ENCODE data around the gene PNMA8C. TPM values are rescaled to one million over a fixed set of nuclear protein-coding genes. Genes with fewer than 3 reads are reported as not detected.

PNMA8C gene
- total and polyA plus RNA-seq, 8 donors: 0.05 to 0.18 TPM; not detected in 6

GRCh38 chr19:46383846-46384245 is 44.9 kb downstream of the PNMA8C start:
- TF ChIP-seq CTCF (IDR thresholded peaks at IDR 0.05): no peak
- no peak for TF ChIP-seq POLR2A (IDR thresholded peaks at IDR 0.05)
- TF ChIP-seq EP300 (IDR thresholded peaks at IDR 0.05): no peak
- no peak for TF ChIP-seq POLR2AphosphoS5 (IDR thresholded peaks at IDR 0.05)
- 67 to 83% (median 75%) methylated on average over 6 to 7 of the region's 7 CpGs for WGBS, 5 donors
- DNase-seq: no peak
- Histone ChIP-seq H3K9me3 (no peaks in the 10 kb centered on the region), H3K4me3 (no peak overlapping the region), H3K27me3 (no peaks in the 10 kb centered on the region), H3K27ac (no peak overlapping the region), H3K36me3 (peaks cover 61 to 99% (median 96%) of the 10 kb centered on the region in 4 donors), H3K4me1 (peaks cover 0 to 6% (median under 1%) of the 10 kb centered on the region in 4 donors)
- intact Hi-C loops (cut with DNase I; ENCODE audit: low total_unique reads): no loop called here

GRCh38 chr19:46383171-46383815 is 45.4 kb downstream of the PNMA8C start:
- TF ChIP-seq POLR2AphosphoS5 (IDR thresholded peaks at IDR 0.05) (no peak), EP300 (IDR thresholded peaks at IDR 0.05) (no peak), POLR2A (IDR thresholded peaks at IDR 0.05) (no peak), CTCF (IDR thresholded peaks at IDR 0.05) (no peak)
- H3K36me3 ChIP-seq: peaks cover 57 to 98% (median 95%) of the 10 kb centered on the region in 4 donors
- peaks cover 0 to 12% (median 4%) of the 10 kb centered on the region in 4 donors for H3K4me1 ChIP-seq
- intact Hi-C loops (cut with DNase I; ENCODE audit: low total_unique reads): no loop called here
- H3K27ac ChIP-seq: no peak overlapping the region
- DNase-seq: no peak
- no peak overlapping the region for H3K4me3 ChIP-seq
- H3K9me3 ChIP-seq: no peaks in the 10 kb centered on the region
- H3K27me3 ChIP-seq: no peaks in the 10 kb centered on the region
- 78 to 87% (median 83%) methylated on average over 22 to 23 of the region's 23 CpGs for WGBS, 5 donors

GRCh38 chr19:46381756-46382345 is 46.9 kb downstream of the PNMA8C start:
- Histone ChIP-seq H3K36me3 (peaks cover 46 to 97% (median 90%) of the 10 kb centered on the region in 4 donors), H3K4me1 (peaks cover 0 to 20% (median 8%) of the 10 kb centered on the region in 4 donors), H3K27ac (no peak overlapping the region), H3K27me3 (no peaks in the 10 kb centered on the region), H3K4me3 (no peak overlapping the region), H3K9me3 (no peaks in the 10 kb centered on the region)
- 89 to 94% (median 90%) methylated on average over 15 of the region's 15 CpGs for WGBS, 5 donors
- DNase-seq: no peak
- intact Hi-C loops (cut with DNase I; ENCODE audit: low total_unique reads): no loop called here
- TF ChIP-seq POLR2A (IDR thresholded peaks at IDR 0.05): no peak
- TF ChIP-seq CTCF (IDR thresholded peaks at IDR 0.05): no peak
- TF ChIP-seq EP300 (IDR thresholded peaks at IDR 0.05): no peak
- no peak for TF ChIP-seq POLR2AphosphoS5 (IDR thresholded peaks at IDR 0.05)

GRCh38 chr19:46381346-46381745 is 47.4 kb downstream of the PNMA8C start:
- no peaks in the 10 kb centered on the region for H3K9me3 ChIP-seq
- H3K4me1 ChIP-seq: peaks cover 0 to 20% (median 8%) of the 10 kb centered on the region in 4 donors
- peaks cover 47 to 97% (median 90%) of the 10 kb centered on the region in 4 donors for H3K36me3 ChIP-seq
- 93 to 98% (median 96%) methylated on average over 2 of the region's 2 CpGs for WGBS, 5 donors
- DNase-seq: no peak
- intact Hi-C loops (cut with DNase I; ENCODE audit: low total_unique reads): no loop called here
- no peak for TF ChIP-seq POLR2A (IDR thresholded peaks at IDR 0.05)
- no peaks in the 10 kb centered on the region for H3K27me3 ChIP-seq
- H3K4me3 ChIP-seq: no peak overlapping the region
- H3K27ac ChIP-seq: no peak overlapping the region

- no peak for DNase-seq
- Histone ChIP-seq H3K27ac (no peak overlapping the region), H3K27me3 (no peaks in the 10 kb centered on the region), H3K4me3 (no peak overlapping the region), H3K36me3 (peaks cover 50 to 97% (median 90%) of the 10 kb centered on the region in 4 donors), H3K9me3 (no peaks in the 10 kb centered on the region), H3K4me1 (peaks cover 0 to 20% (median 8%) of the 10 kb centered on the region in 4 donors)
- WGBS, 5 donors: 94 to 98% (median 96%) methylated on average over 2 of the region's 2 CpGs
- no peak for TF ChIP-seq POLR2A (IDR thresholded peaks at IDR 0.05)
- TF ChIP-seq POLR2AphosphoS5 (IDR thresholded peaks at IDR 0.05): no peak
- no peak for TF ChIP-seq EP300 (IDR thresholded peaks at IDR 0.05)
- no peak for TF ChIP-seq CTCF (IDR thresholded peaks at IDR 0.05)
- intact Hi-C loops (cut with DNase I; ENCODE audit: low total_unique reads): no loop called here
Observed at GRCh38 chr19:46380690-46381089, 48.0 kb downstream of the PNMA8C start.
